Bronchial epithelial cell (primary cell): ENCODE results near the gene ASB13. TPM values are rescaled to one million over a fixed set of nuclear protein-coding genes. Genes with fewer than 3 reads are reported as not detected.
A peak's percentile ranks its signal among the peaks of the same experiment; 100 is the strongest.

Experiments
- DNase-seq: peaks from one replicate; pipeline ENCODE4 v3.0.0-alpha.2; 2010; ENCODE audit warnings: low read depth
- FAIRE-seq: peaks from 2 replicates; lab custom pipeline; 2011; peaks lifted over from hg19 to GRCh38; lab: Jason Lieb, UNC
- H3K27me3 ChIP-seq: 2 replicates; pipeline ENCODE4 v1.5.1; 2011; ENCODE audit warnings: low read length; ENCODE audit not compliant: control insufficient read depth, insufficient read depth
- H3K36me3 ChIP-seq: 2 replicates; pipeline ENCODE4 v1.5.1; 2011; ENCODE audit warnings: low read length; ENCODE audit not compliant: control insufficient read depth, insufficient read depth
- H3K4me3 ChIP-seq: 2 replicates; pipeline ENCODE4 v1.5.1; 2011; ENCODE audit warnings: mild to moderate bottlenecking, low read depth, low read length, control low read depth
- total RNA-seq: library from RNA; depleted of rRNA; stranded (reverse); fragments of >200 nt; gene quantifications from 2 replicates; pipeline ENCODE4 v1.2.1, GENCODE V29; 2014
- TF ChIP-seq, protein P1 (sequence below): IDR thresholded peaks from 2 replicates; pipeline ENCODE4 v1.5.1; 2011; ENCODE audit warnings: mild to moderate bottlenecking, moderate library complexity, low read length, control low read depth, inconsistent platforms; ENCODE audit not compliant: insufficient read depth, severe bottlenecking

Gene ASB13
- total RNA-seq, 1 donor from 2014 or later: 14.5 TPM

DNA sequence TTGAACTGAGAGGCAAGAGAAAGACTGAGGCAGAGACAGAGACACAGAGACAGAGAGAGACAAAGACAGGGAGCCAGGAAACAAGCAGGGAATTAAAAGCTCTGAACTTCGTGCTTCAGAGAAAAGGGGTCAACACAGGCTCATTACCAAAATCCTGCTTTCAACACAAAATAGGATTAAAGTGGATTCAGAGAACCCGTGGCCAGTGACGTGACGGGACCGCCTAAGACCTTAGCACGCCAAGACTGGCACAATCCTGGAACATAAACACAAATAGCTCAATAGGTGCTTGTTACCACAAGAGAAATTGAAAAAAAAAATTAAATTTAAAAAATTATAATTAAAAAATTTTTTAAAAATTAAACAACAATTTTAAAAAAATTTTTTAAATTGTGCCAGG, 21.5 kb downstream of the ASB13 start:
- no peak for FAIRE-seq
- TF ChIP-seq, protein P1, sequence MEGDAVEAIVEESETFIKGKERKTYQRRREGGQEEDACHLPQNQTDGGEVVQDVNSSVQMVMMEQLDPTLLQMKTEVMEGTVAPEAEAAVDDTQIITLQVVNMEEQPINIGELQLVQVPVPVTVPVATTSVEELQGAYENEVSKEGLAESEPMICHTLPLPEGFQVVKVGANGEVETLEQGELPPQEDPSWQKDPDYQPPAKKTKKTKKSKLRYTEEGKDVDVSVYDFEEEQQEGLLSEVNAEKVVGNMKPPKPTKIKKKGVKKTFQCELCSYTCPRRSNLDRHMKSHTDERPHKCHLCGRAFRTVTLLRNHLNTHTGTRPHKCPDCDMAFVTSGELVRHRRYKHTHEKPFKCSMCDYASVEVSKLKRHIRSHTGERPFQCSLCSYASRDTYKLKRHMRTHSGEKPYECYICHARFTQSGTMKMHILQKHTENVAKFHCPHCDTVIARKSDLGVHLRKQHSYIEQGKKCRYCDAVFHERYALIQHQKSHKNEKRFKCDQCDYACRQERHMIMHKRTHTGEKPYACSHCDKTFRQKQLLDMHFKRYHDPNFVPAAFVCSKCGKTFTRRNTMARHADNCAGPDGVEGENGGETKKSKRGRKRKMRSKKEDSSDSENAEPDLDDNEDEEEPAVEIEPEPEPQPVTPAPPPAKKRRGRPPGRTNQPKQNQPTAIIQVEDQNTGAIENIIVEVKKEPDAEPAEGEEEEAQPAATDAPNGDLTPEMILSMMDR: no peak
- peaks cover 17% of the 10 kb centered on the region for H3K36me3 ChIP-seq

DNA sequence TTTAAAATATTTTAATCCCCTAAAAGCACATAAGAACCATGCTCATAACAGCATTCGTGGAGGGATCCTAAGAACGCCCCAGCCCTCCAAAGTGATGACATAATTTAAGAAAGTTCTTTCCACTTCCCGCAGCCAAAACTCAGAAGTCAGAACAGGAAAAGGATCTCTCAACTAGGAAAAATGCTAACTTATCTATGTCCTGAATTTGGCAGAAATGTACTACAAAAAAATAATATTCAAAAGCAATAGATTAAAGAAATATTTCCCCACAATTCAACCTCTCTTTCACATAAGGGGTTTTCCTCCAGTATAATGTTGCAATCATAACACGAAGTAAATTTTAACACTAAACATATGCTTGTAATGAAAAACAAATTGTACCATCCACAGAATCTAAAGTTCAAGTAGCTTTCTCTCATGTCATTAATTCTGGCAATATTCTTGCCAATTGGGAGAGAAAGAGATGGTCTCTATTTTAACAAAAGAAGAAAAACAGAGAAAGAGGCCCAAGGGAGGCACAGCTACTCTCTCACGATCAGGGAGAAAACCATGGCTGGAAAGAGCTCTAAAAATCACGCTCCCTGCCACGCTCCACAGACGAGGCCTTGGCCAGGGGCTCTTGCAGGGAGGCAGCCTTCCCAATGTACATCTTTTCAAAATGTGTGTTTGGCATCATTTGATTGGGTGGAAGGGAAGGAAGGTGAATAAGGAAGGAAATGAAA, 22.9 kb downstream of the ASB13 start:
- FAIRE-seq: no peak
- peaks cover 15% of the 10 kb centered on the region for H3K36me3 ChIP-seq
- no peaks in the 10 kb centered on the region for H3K27me3 ChIP-seq
- DNase-seq: no peak
- no peak overlapping the region for H3K4me3 ChIP-seq
- TF ChIP-seq, protein P1: no peak

More for the DNA sequence above, 21.5 kb downstream of the ASB13 start:
- H3K27me3 ChIP-seq: no peaks in the 10 kb centered on the region
- H3K4me3 ChIP-seq: no peak overlapping the region
- DNase-seq: no peak

DNA sequence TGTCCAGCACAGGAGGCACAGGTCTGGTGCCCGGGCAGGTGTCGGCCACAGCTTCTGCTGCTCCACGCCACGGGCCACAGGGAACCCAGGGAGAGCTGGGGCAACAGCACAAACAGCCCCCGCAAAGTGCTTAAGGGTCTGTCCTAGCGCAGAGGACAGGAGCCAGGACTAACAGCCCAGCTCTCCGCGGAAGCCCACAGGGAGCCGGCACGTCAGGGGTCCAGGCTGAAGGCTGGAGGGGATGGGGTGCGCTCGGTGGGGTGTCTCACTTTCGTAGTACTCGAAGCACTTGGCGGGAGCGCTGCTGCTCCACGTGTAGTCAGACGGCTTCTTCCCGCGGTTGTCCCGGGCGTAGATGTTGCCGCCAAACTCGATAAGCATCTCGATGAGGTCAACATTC, 24.9 kb downstream of the ASB13 start:
- TF ChIP-seq, protein P1: no peak
- Histone ChIP-seq H3K36me3 (peaks cover 14% of the 10 kb centered on the region), H3K27me3 (no peaks in the 10 kb centered on the region), H3K4me3 (no peak overlapping the region)
- FAIRE-seq (no peak), DNase-seq (no peak)

DNA sequence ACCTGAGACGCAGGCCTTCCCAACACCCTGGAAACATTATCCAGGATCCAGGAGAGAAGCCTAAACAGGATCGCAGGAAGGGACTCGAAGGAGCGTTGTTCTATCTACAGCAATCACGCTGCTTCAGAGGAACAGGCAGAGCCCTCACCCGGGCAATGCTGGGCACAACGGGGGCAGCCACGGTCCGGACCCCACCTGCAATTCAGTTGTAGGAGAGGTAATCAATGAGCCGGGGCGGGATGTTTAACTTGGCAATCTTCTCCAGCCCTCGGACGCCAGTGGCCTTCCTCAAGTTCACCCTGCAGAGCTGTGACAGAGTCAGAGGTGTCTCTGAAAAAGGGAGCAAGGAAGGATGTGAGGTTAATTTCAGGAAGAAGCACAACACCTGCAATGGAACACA, 25.9 kb downstream of the ASB13 start:
- DNase-seq: no peak
- TF ChIP-seq, protein P1: no peak
- H3K27me3 ChIP-seq: no peaks in the 10 kb centered on the region
- H3K4me3 ChIP-seq: no peak overlapping the region
- no peak for FAIRE-seq
- H3K36me3 ChIP-seq: peaks cover 14% of the 10 kb centered on the region

DNA sequence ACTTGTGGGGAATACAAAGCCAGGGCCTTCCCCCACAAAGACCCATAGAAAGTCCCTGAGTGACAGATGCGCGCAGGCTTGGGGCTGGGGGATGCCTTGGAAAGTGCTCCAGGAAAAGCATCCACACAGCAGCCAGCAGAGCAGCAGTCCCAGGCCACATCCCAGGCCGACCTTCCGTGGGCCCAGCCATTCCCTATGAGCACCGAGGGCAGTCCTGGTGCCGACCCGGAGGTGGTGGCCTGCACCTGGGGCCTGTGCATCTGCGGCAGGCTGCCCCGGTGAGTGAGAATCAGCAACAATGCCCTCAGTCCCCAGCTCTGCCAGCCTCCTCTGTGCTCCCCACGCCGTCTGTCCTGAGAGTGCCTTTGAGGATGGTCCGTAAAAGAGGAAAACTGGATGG, 26.4 kb downstream of the ASB13 start:
- TF ChIP-seq, protein P1: no peak
- DNase-seq (no peak), FAIRE-seq (peak; percentile 55)
- H3K36me3 ChIP-seq: peaks cover 14% of the 10 kb centered on the region
- no peaks in the 10 kb centered on the region for H3K27me3 ChIP-seq
- no peak overlapping the region for H3K4me3 ChIP-seq

DNA sequence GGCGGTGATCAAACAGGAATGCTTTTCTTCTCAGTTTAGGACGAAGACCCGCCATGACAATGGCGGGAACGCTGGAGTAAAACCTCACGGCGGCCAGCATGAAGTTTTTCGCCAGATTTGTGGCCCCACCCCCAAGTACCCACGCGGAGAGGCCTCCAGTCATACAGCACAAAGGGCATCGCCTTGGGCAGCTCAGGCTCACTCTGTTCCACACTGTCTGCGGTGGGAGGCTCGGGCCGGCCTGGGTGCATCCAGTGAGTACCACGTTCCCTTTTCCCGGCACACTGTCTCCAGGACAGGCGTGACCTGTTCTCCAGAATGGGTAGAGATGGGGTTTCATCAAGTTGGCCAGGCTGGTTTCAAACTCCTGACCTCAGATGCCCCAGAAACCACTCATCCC, 27.3 kb downstream of the ASB13 start:
- Histone ChIP-seq H3K36me3 (peaks cover 12% of the 10 kb centered on the region), H3K4me3 (no peak overlapping the region), H3K27me3 (no peaks in the 10 kb centered on the region)
- no peak for FAIRE-seq
- no peak for DNase-seq
- TF ChIP-seq, protein P1: no peak
